Endothelial cell of umbilical vein (primary cell): Measurements from ENCODE around the gene PDS5B. TPM values are rescaled to one million over a fixed set of nuclear protein-coding genes. Genes with fewer than 3 reads are reported as not detected.
"Not testable (repeated sequence)": the region's sequence is repeated elsewhere in the genome, so short reads cannot be mapped to it uniquely, and the experiment has no call there.

Experiments
- BruUV-seq: library from RNA; stranded (reverse); fragments of 400-500 nt; replicated peaks from 2 replicates; lab custom pipeline; 2021; lab: Mats Ljungman, UMichigan
- CTCF ChIA-PET: fragments of 300-600, 350-600 bp; sonication (Branson Sonifier 250); formaldehyde crosslinking; loops from one replicate; lab custom pipeline; 2021; ENCODE audit warnings: antibody characterized with exemption, inconsistent platforms; lab: Charles Lee
- POLR2A ChIA-PET: fragments of 300-600, 350-600 bp; sonication (Branson Sonifier 250); formaldehyde crosslinking; loops from one replicate; lab custom pipeline; 2021; ENCODE audit warnings: antibody characterized with exemption, inconsistent platforms; lab: Charles Lee
- DNase-seq: peaks from one replicate; pipeline ENCODE4 v3.0.0-alpha.2; 2011; ENCODE audit warnings: low read depth, low spot score
- FAIRE-seq: peaks from 2 replicates; lab custom pipeline; 2011; peaks lifted over from hg19 to GRCh38; lab: Jason Lieb, UNC
- H2AFZ ChIP-seq: 2 replicates; pipeline ENCODE4 v1.6.0; 2012; ENCODE audit warnings: low read depth, low read length, control low read depth, inconsistent platforms
- H3K27ac ChIP-seq: 2 replicates; pipeline ENCODE4 v1.5.1; 2011; ENCODE audit warnings: low read depth, mild to moderate bottlenecking, control low read depth, low read length, moderate library complexity; ENCODE audit not compliant: insufficient read depth
- H3K27me3 ChIP-seq, 2 experiments: 2 replicates each; pipeline versions ENCODE4 v1.6.0 to v1.6.1; 2011; ENCODE audit warnings: low read length in 2 of 2, mixed read lengths in 1 of 2; ENCODE audit not compliant: control insufficient read depth in 2 of 2, insufficient read depth in 2 of 2
- H3K36me3 ChIP-seq, 2 experiments: 2 replicates in 1 of 2; 3 replicates in 1 of 2; pipeline ENCODE4 v1.5.1; 2011; ENCODE audit warnings: low read length in 2 of 2, mild to moderate bottlenecking in 1 of 2, moderate library complexity in 1 of 2; ENCODE audit not compliant: control insufficient read depth in 2 of 2, insufficient read depth in 2 of 2; ENCODE audit errors: extremely low read depth in 1 of 2
- H3K4me1 ChIP-seq: 3 replicates; pipeline ENCODE4 v1.5.1; 2011; ENCODE audit warnings: mild to moderate bottlenecking, low read length; ENCODE audit not compliant: control insufficient read depth, insufficient read depth; ENCODE audit errors: extremely low read depth
- H3K4me2 ChIP-seq: 2 replicates; pipeline ENCODE4 v1.6.1; 2011; ENCODE audit warnings: low read length, control low read depth, mixed read lengths; ENCODE audit not compliant: insufficient read depth
- H3K4me3 ChIP-seq, 3 experiments: fragments of 200-600 bp in 1 of 3; sonication (generic), shearing (Covaris generic) in 1 of 3; replicated peaks in 1 of 3; 2 replicates each; pipeline ENCODE4 v1.5.1; 2011 to 2016; ENCODE audit warnings: control low read depth in 3 of 3, low read length in 3 of 3, mild to moderate bottlenecking in 2 of 3, inconsistent platforms in 1 of 3, low read depth in 1 of 3, moderate library complexity in 1 of 3; ENCODE audit not compliant: insufficient read depth in 1 of 3
- H3K79me2 ChIP-seq: 2 replicates; pipeline ENCODE4 v1.6.0; 2012; ENCODE audit warnings: low read length, inconsistent platforms; ENCODE audit not compliant: control insufficient read depth, insufficient read depth
- H3K9ac ChIP-seq: replicated peaks from 2 replicates; pipeline ENCODE3; 2011; ENCODE audit warnings: low read length, control low read depth; ENCODE audit not compliant: insufficient read depth; ENCODE audit errors: extremely low read depth
- H3K9me1 ChIP-seq: replicated peaks from 3 replicates; pipeline ENCODE4 v1.6.0; 2011; ENCODE audit warnings: mild to moderate bottlenecking, low read length; ENCODE audit not compliant: control insufficient read depth, insufficient read depth; ENCODE audit errors: extremely low read depth
- H3K9me3 ChIP-seq: replicated peaks from 2 replicates; pipeline ENCODE4 v1.5.1; 2012; ENCODE audit warnings: low read length, inconsistent platforms; ENCODE audit not compliant: control insufficient read depth, insufficient read depth
- H4K20me1 ChIP-seq: replicated peaks from 2 replicates; pipeline ENCODE3; 2011; ENCODE audit warnings: mild to moderate bottlenecking, low read length; ENCODE audit not compliant: control insufficient read depth, insufficient read depth; ENCODE audit errors: extremely low read depth
- CTCF ChIP-seq, 2 donors: IDR thresholded peaks; 1 replicate in 1 of 2; 2 replicates in 1 of 2; pipeline ENCODE4 v1.5.1; 2011; ENCODE audit warnings: low read length in 2 of 2, mild to moderate bottlenecking in 2 of 2, moderate library complexity in 2 of 2, control low read depth in 1 of 2, inconsistent platforms in 1 of 2, low read depth in 1 of 2; ENCODE audit not compliant: insufficient read depth in 1 of 2; ENCODE audit errors: extremely low read depth in 1 of 2
- EZH2 ChIP-seq: IDR thresholded peaks from 2 replicates; pipeline ENCODE4 v1.6.1; 2012; ENCODE audit warnings: borderline replicate concordance, low read depth, mild to moderate bottlenecking, moderate library complexity, low read length, inconsistent platforms; ENCODE audit not compliant: severe bottlenecking
- FOS ChIP-seq: IDR thresholded peaks from 2 replicates; pipeline ENCODE4 v1.6.1; 2011; ENCODE audit warnings: mild to moderate bottlenecking, low read length, moderate library complexity, borderline replicate concordance; ENCODE audit not compliant: insufficient read depth
- GATA2 ChIP-seq: IDR thresholded peaks from 2 replicates; pipeline ENCODE4 v1.7.0; 2011; ENCODE audit warnings: low read depth, mild to moderate bottlenecking, moderate library complexity, mixed read lengths, low read length; ENCODE audit not compliant: insufficient read length, insufficient read depth
- JUN ChIP-seq: IDR thresholded peaks from 2 replicates; pipeline ENCODE4 v1.6.1; 2011; ENCODE audit warnings: borderline replicate concordance, low read depth; ENCODE audit not compliant: insufficient read length, insufficient read depth
- MAX ChIP-seq: IDR thresholded peaks from 2 replicates; pipeline ENCODE4 v1.6.1; 2011; ENCODE audit not compliant: insufficient read depth, insufficient read length
- MYC ChIP-seq: IDR thresholded peaks from one replicate; pipeline ENCODE4 v1.6.1; 2011; ENCODE audit warnings: mild to moderate bottlenecking, low read depth, low read length
- POLR2A ChIP-seq: IDR thresholded peaks from 2 replicates; pipeline ENCODE4 v1.6.1; 2012; ENCODE audit warnings: low read depth, mild to moderate bottlenecking, control low read depth, low read length
- POLR2AphosphoS5 ChIP-seq: IDR thresholded peaks from 2 replicates; pipeline ENCODE4 v1.6.1; 2012; ENCODE audit warnings: low read depth, mild to moderate bottlenecking, control low read depth, low read length, moderate library complexity; ENCODE audit not compliant: insufficient read depth
- dilution Hi-C: fragments of 300-500 bp; cut with MboI; formaldehyde crosslinking; loops from one replicate; pipeline ENCODE4 v1.15.0; 2019; ENCODE audit warnings: low sequenced_read_pairs; ENCODE audit not compliant: extremely low pct_ligation_motif_present
- intact Hi-C: fragments of 100-400 bp; cut with micrococcal nuclease; formaldehyde crosslinking; loops from one replicate; pipeline ENCODE4 v1.10.0; 2022
- polyA plus RNA-seq, 4 experiments: library from polyadenylated mRNA; depleted of rRNA in 3 of 4; stranded (reverse) in 3 of 4; unstranded in 1 of 4; fragments of >200 nt; gene quantifications; 2 replicates each; pipeline versions ENCODE4 v1.2.1 to v1.2.3, GENCODE V29; 2011 to 2012; ENCODE audit warnings: missing spikeins in 1 of 4
- total RNA-seq: library from RNA; stranded (reverse); gene quantifications from 2 replicates; pipeline ENCODE4 v1.2.3, GENCODE V29; 2021

PDS5B gene
- total and polyA plus RNA-seq, 2 donors (not counting 3 experiments of a cell fraction or from before 2014, with no cell fraction given) = 3.9 to 40.3 TPM

- dilution Hi-C loops, H3K27ac ChIP-seq, H3K9ac ChIP-seq, H4K20me1 ChIP-seq, H3K4me1 ChIP-seq, DNase-seq, H3K9me3 ChIP-seq, H3K27me3 ChIP-seq, BruUV-seq, H3K79me2 ChIP-seq, POLR2A ChIA-PET, H3K36me3 ChIP-seq, FAIRE-seq, H3K4me2 ChIP-seq, CTCF ChIA-PET, H3K4me3 ChIP-seq, H3K9me1 ChIP-seq, intact Hi-C loops, H2AFZ ChIP-seq: not testable (repeated sequence)
Observed at GRCh38 chr13:32716201-32716600, 129.9 kb downstream of the PDS5B start.

GRCh38 chr13:32720026-32720425 lies 133.8 kb downstream of the PDS5B start:
- Histone ChIP-seq H3K9me3 (no peaks in the 10 kb centered on the region), H3K79me2 (peaks cover 2% of the 10 kb centered on the region), H3K27ac (no peak overlapping the region), H3K4me3 (no peak overlapping the region), H3K4me1 (peaks cover 3% of the 10 kb centered on the region), H2AFZ (no peak overlapping the region), H3K9ac (no peak overlapping the region), H3K4me2 (no peak overlapping the region), H4K20me1 (no peaks in the 10 kb centered on the region), H3K9me1 (no peaks in the 10 kb centered on the region), H3K27me3 (no peaks in the 10 kb centered on the region), H3K36me3 (no peaks in the 10 kb centered on the region)
- ChIA-PET CTCF (interaction anchor here (0.7 kb wide), 1 partner anchor 12 kb away, joined by 4 read pairs; no protein-coding TSS in a partner anchor), POLR2A (no interaction called here)
- FAIRE-seq (no peak), DNase-seq (peak; percentile 17)
- dilution Hi-C loops = no loop called here
- BruUV-seq = no TSS peak
- intact Hi-C loops = no loop called here
- no peak for TF ChIP-seq POLR2A
- no peak for TF ChIP-seq POLR2AphosphoS5
- no peak for TF ChIP-seq EZH2
- no peak for TF ChIP-seq JUN
- no peak for TF ChIP-seq MAX
- no peak for TF ChIP-seq FOS
- TF ChIP-seq MYC = no peak
- no peak for TF ChIP-seq GATA2
- no peak for TF ChIP-seq CTCF (IDR thresholded peaks at IDR 0.05; ENCODE audit: extremely low read depth in 1 of 2, insufficient read depth in 1 of 2, low read depth in 1 of 2, low read length in 2 of 2)
